CD4-positive, alpha-beta T cell treated with Interleukin-1 beta for 1 hour (primary cell): Measurements from ENCODE around the gene NKX2-2.
"Not testable (repeated sequence)": the region's sequence is repeated elsewhere in the genome, so short reads cannot be mapped to it uniquely, and the experiment has no call there.

Experiments
- DNase-seq, 2 donors: peaks; one replicate each; pipeline ENCODE4 v3.0.0-alpha.2; 2020 to 2022

Gene NKX2-2

GRCh38 chr20:21508230-21509078 lies 5.4 kb downstream of the NKX2-2 start:
- DNase-seq = no peak

GRCh38 chr20:21507400-21508229 lies 6.2 kb downstream of the NKX2-2 start:
- DNase-seq = no peak

GRCh38 chr20:21505810-21506530 lies 7.9 kb downstream of the NKX2-2 start:
- peak; percentile 47 to 66 for DNase-seq

GRCh38 chr20:21505161-21505809 lies 8.6 kb downstream of the NKX2-2 start:
- peak; percentile 63 to 76 for DNase-seq

- DNase-seq = no peak
These were observed 9.5 kb downstream of the NKX2-2 start for GRCh38 chr20:21504323-21504722.

- DNase-seq = no peak
These were observed 10.5 kb downstream of the NKX2-2 start for GRCh38 chr20:21503345-21503744.

- DNase-seq = no peak
These were observed 12.7 kb downstream of the NKX2-2 start for GRCh38 chr20:21501184-21501583.

- no peak for DNase-seq
These were observed 13.3 kb downstream of the NKX2-2 start for GRCh38 chr20:21500599-21500998.

GRCh38 chr20:21499641-21500040 lies 14.2 kb downstream of the NKX2-2 start:
- DNase-seq = no peak

- DNase-seq = no peak
These were observed 15.2 kb downstream of the NKX2-2 start for GRCh38 chr20:21498635-21499034.

- DNase-seq = no peak
These were observed 15.7 kb downstream of the NKX2-2 start for GRCh38 chr20:21498195-21498594.

- no peak for DNase-seq
These were observed 17.4 kb downstream of the NKX2-2 start for GRCh38 chr20:21496452-21496851.

- no peak for DNase-seq
These were observed 20.8 kb downstream of the NKX2-2 start for GRCh38 chr20:21493049-21493448.

- no peak for DNase-seq
These were observed 23.8 kb downstream of the NKX2-2 start for GRCh38 chr20:21490105-21490504.

- DNase-seq = not testable (repeated sequence)
These were observed 33.7 kb downstream of the NKX2-2 start for GRCh38 chr20:21480144-21480543.

- DNase-seq = no peak
These were observed 48.1 kb downstream of the NKX2-2 start for GRCh38 chr20:21465799-21466198.

- DNase-seq = no peak
These were observed 48.9 kb downstream of the NKX2-2 start for GRCh38 chr20:21464916-21465315.
